Liver (tissue), 9 donors: ENCODE results near the gene PPME1. TPM values are rescaled to one million over a fixed set of nuclear protein-coding genes. Genes with fewer than 3 reads are reported as not detected.

Source experiments
- DNase-seq: peaks from one replicate; pipeline ENCODE4 v3.0.0-alpha.2; 2017; ENCODE audit warnings: low spot score
- H3K27ac ChIP-seq, 2 donors: one replicate each; pipeline ENCODE4 v1.7.0; 2013; ENCODE audit warnings: inconsistent platforms in 2 of 2, low read length in 2 of 2, control low read depth in 1 of 2, low read depth in 1 of 2, mild to moderate bottlenecking in 1 of 2
- H3K27me3 ChIP-seq, 4 donors: one replicate each; pipeline versions ENCODE4 v1.6.1 to v1.7.0; 2013; ENCODE audit warnings: low read length in 3 of 4, inconsistent platforms in 1 of 4, mild to moderate bottlenecking in 1 of 4, moderate library complexity in 1 of 4; ENCODE audit not compliant: control insufficient read depth in 4 of 4, insufficient read depth in 4 of 4
- H3K36me3 ChIP-seq, 4 donors: one replicate each; pipeline versions ENCODE4 v1.6.1 to v1.7.0; 2013; ENCODE audit warnings: low read length in 3 of 4, mild to moderate bottlenecking in 3 of 4, low read depth in 1 of 4, moderate library complexity in 1 of 4; ENCODE audit not compliant: control insufficient read depth in 4 of 4, insufficient read depth in 3 of 4
- H3K4me1 ChIP-seq, 4 donors: one replicate each; pipeline versions ENCODE4 v1.6.1 to v1.7.0; 2013; ENCODE audit warnings: low read length in 3 of 4, mild to moderate bottlenecking in 3 of 4, moderate library complexity in 1 of 4; ENCODE audit not compliant: control insufficient read depth in 4 of 4, insufficient read depth in 4 of 4
- H3K4me3 ChIP-seq, 3 donors: one replicate each; pipeline versions ENCODE4 v1.6.1 to v1.7.0; 2013; ENCODE audit warnings: low read length in 3 of 3, control low read depth in 1 of 3, low read depth in 1 of 3, mild to moderate bottlenecking in 1 of 3
- H3K9ac ChIP-seq, 2 donors: one replicate each; pipeline ENCODE4 v1.7.0; 2013; ENCODE audit warnings: low read length in 2 of 2, mild to moderate bottlenecking in 2 of 2, moderate library complexity in 2 of 2, control low read depth in 1 of 2, low read depth in 1 of 2
- H3K9me3 ChIP-seq, 4 donors: one replicate each; pipeline versions ENCODE4 v1.6.1 to v1.7.0; 2013; ENCODE audit warnings: low read length in 3 of 4; ENCODE audit not compliant: control insufficient read depth in 4 of 4
- ATF3 ChIP-seq: IDR thresholded peaks from 2 replicates; pipeline ENCODE4 v1.6.1; 2016; ENCODE audit warnings: antibody characterized with exemption
- CTCF ChIP-seq: fragments of 150-350 bp; IDR thresholded peaks from 2 replicates; pipeline ENCODE4 v1.5.1; 2017; ENCODE audit warnings: improper control_type of control experiment, low read depth, low read length; ENCODE audit not compliant: missing input control
- EGR1 ChIP-seq, 2 donors: IDR thresholded peaks; 2 replicates each; pipeline ENCODE4 v1.6.1; 2016 to 2018; ENCODE audit warnings: antibody characterized with exemption in 2 of 2, low read depth in 2 of 2
- FOXA1 ChIP-seq: IDR thresholded peaks from 2 replicates; pipeline ENCODE4 v1.6.1; 2016; ENCODE audit warnings: antibody characterized with exemption
- FOXA2 ChIP-seq: IDR thresholded peaks from 2 replicates; pipeline ENCODE4 v1.6.1; 2016; ENCODE audit warnings: antibody characterized with exemption
- GABPA ChIP-seq, 2 donors: IDR thresholded peaks in 1 of 2; conservative IDR thresholded peaks in 1 of 2; 2 replicates each; pipeline ENCODE4 v1.6.1; 2016; ENCODE audit warnings: antibody characterized with exemption in 2 of 2, mild to moderate bottlenecking in 1 of 2, moderate library complexity in 1 of 2
- HNF4A ChIP-seq, 2 donors: conservative IDR thresholded peaks; 2 replicates each; pipeline ENCODE4 v1.6.1; 2016; ENCODE audit warnings: antibody characterized with exemption in 2 of 2, mild to moderate bottlenecking in 2 of 2
- HNF4G ChIP-seq: IDR thresholded peaks from 2 replicates; pipeline ENCODE4 v1.6.1; 2016; ENCODE audit warnings: antibody characterized with exemption
- JUND ChIP-seq, 2 donors: IDR thresholded peaks; 2 replicates each; pipeline ENCODE4 v1.6.1; 2016; ENCODE audit warnings: antibody characterized with exemption in 2 of 2
- MAX ChIP-seq: IDR thresholded peaks from 2 replicates; pipeline ENCODE4 v1.6.1; 2016; ENCODE audit warnings: antibody characterized with exemption
- NR2F2 ChIP-seq: IDR thresholded peaks from 2 replicates; pipeline ENCODE4 v1.6.1; 2016; ENCODE audit warnings: antibody characterized with exemption
- RAD21 ChIP-seq, 2 donors: IDR thresholded peaks; 2 replicates each; pipeline ENCODE4 v1.6.1; 2016; ENCODE audit warnings: antibody characterized with exemption in 2 of 2, mild to moderate bottlenecking in 2 of 2
- RXRA ChIP-seq, 2 donors: IDR thresholded peaks; 2 replicates each; pipeline ENCODE4 v1.6.1; 2017 to 2018; ENCODE audit warnings: antibody characterized with exemption in 2 of 2, mild to moderate bottlenecking in 1 of 2
- SP1 ChIP-seq: IDR thresholded peaks from 2 replicates; pipeline ENCODE4 v1.6.1; 2018; ENCODE audit warnings: antibody characterized with exemption, mild to moderate bottlenecking
- TAF1 ChIP-seq: conservative IDR thresholded peaks from 2 replicates; pipeline ENCODE4 v1.6.1; 2016; ENCODE audit warnings: antibody characterized with exemption, mild to moderate bottlenecking
- YY1 ChIP-seq: IDR thresholded peaks from 2 replicates; pipeline ENCODE4 v1.6.1; 2016; ENCODE audit warnings: antibody characterized with exemption, mild to moderate bottlenecking
- ZBTB33 ChIP-seq: IDR thresholded peaks from 2 replicates; pipeline ENCODE4 v1.6.1; 2016; ENCODE audit warnings: antibody characterized with exemption
- WGBS: extraction: QIAGEN DNeasy Blood & Tissue Kit; methylation state at CpG from one replicate; pipeline ENCODE4 v1.1.7; 2013; 5-methylcytosine and 5-hydroxymethylcytosine counted together
- polyA plus RNA-seq, 2 donors: library from polyadenylated mRNA; stranded (reverse) in 1 of 2; unstranded in 1 of 2; fragments of 200-250 nt in 1 of 2; fragments of >200 nt in 1 of 2; fragmentation: Nextera tagmentation in 1 of 2; extraction: Ambion mirVana in 1 of 2; gene quantifications; one replicate each; pipeline versions ENCODE4 v1.2.1 to v1.2.3, GENCODE V29; 2013 to 2015
- total RNA-seq, 2 donors: library from RNA; depleted of rRNA; stranded (reverse); fragments of >200 nt; gene quantifications; one replicate each; pipeline ENCODE4 v1.2.3, GENCODE V29; 2014
- donor health status: healthy.
- donor health status: healthy.
- donor health status: healthy.
- donor health status: healthy.
- donor health status: healthy.

PPME1 gene
- total and polyA plus RNA-seq, 4 donors, result 9.1 to 47.4 (median 13.6) TPM

DNA sequence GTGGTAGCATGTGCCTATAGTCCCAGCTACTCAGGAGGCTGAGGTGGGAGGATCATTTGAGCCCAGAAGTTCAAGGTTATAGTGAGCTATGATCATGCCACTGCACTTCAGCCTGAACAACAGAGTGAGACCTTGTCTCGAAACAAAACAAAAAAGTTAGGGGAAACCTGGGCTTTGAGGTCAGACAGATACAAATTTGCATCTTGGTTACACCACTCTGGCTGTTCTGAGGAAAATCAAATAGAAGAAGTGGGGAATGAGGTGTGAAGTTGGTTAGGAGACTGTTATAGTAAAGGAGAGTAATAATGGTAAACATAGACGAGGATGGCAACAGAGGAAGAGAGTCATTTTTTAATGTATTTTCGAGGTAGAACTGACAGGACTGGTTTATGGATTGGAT, 62.6 kb downstream of the PPME1 start:
- Histone ChIP-seq H3K4me3 (no peak overlapping the region), H3K4me1 (no peaks in the 10 kb centered on the region), H3K27ac (no peak overlapping the region), H3K36me3 (peaks cover 3 to 35% (median 29%) of the 10 kb centered on the region in 4 donors), H3K9ac (no peak overlapping the region), H3K9me3 (no peaks in the 10 kb centered on the region), H3K27me3 (no peaks in the 10 kb centered on the region)
- WGBS, result 98% methylated on average over 3 of the region's 3 CpGs
- no peak for TF ChIP-seq TAF1
- no peak for TF ChIP-seq HNF4A (conservative IDR thresholded peaks at IDR 0.05)
- no peak for TF ChIP-seq FOXA1
- no peak for TF ChIP-seq GABPA (IDR thresholded peaks at IDR 0.05 in 1 of 2, conservative IDR thresholded peaks at IDR 0.05 in 1 of 2)
- TF ChIP-seq ZBTB33, result no peak
- no peak for TF ChIP-seq JUND (IDR thresholded peaks at IDR 0.05)
- no peak for TF ChIP-seq HNF4G
- TF ChIP-seq CTCF, result no peak
- no peak for TF ChIP-seq FOXA2
- no peak for TF ChIP-seq ATF3
- no peak for TF ChIP-seq EGR1 (IDR thresholded peaks at IDR 0.05; ENCODE audit: low read depth in 2 of 2)
- no peak for TF ChIP-seq RXRA (IDR thresholded peaks at IDR 0.05)
- TF ChIP-seq MAX, result no peak
- no peak for TF ChIP-seq SP1
- DNase-seq, result no peak

DNA sequence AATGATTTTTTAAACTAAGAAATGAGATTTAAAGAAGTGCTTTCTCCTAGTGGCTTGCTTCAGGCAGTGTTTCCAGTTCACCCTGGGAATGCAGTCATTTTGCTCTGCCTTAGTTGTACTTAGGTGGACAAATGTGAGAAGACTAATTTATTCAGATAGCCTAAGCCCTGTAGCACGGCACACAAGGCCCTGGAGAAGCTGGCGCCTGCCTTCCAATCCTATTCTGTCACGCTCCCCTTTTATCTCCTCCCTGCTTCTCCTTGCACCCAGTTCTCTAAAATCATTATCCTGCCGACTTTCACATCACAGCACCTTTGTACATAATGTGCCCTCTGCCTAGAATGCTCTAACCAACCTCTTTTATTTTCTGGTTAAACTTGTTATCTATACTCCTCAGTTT, 64.0 kb downstream of the PPME1 start:
- WGBS, result 98% methylated on average over 4 of the region's 4 CpGs
- Histone ChIP-seq H3K4me3 (no peak overlapping the region), H3K27me3 (no peaks in the 10 kb centered on the region), H3K27ac (no peak overlapping the region), H3K9me3 (no peaks in the 10 kb centered on the region), H3K9ac (no peak overlapping the region), H3K4me1 (no peaks in the 10 kb centered on the region), H3K36me3 (peaks cover 7 to 36% (median 32%) of the 10 kb centered on the region in 4 donors)
- TF ChIP-seq YY1, result no peak
- TF ChIP-seq NR2F2, result no peak
- no peak for TF ChIP-seq RAD21 (IDR thresholded peaks at IDR 0.05)
- no peak for TF ChIP-seq SP1
- no peak for TF ChIP-seq JUND (IDR thresholded peaks at IDR 0.05)
- no peak for TF ChIP-seq MAX
- TF ChIP-seq RXRA (IDR thresholded peaks at IDR 0.05), result no peak
- TF ChIP-seq ZBTB33, result no peak
- no peak for TF ChIP-seq TAF1
- TF ChIP-seq EGR1 (IDR thresholded peaks at IDR 0.05; ENCODE audit: low read depth in 2 of 2), result no peak
- no peak for TF ChIP-seq ATF3
- no peak for DNase-seq
